Loucy (cell line): ENCODE data around the gene LIMK2.

Experiments
- EZH2phosphoT487 ChIP-seq: fragments of 200-600 bp; IDR thresholded peaks from 2 replicates; pipeline ENCODE4 v1.6.1; 2018; ENCODE audit warnings: antibody characterized with exemption, mild to moderate bottlenecking, moderate library complexity, borderline replicate concordance
- TF ChIP-seq, protein P1 (sequence below): fragments of 200-600 bp; sonication (generic); conservative IDR thresholded peaks from 2 replicates; pipeline ENCODE4 v1.5.1; 2014; ENCODE audit warnings: mild to moderate bottlenecking, antibody characterized with exemption, low read length

DNA sequence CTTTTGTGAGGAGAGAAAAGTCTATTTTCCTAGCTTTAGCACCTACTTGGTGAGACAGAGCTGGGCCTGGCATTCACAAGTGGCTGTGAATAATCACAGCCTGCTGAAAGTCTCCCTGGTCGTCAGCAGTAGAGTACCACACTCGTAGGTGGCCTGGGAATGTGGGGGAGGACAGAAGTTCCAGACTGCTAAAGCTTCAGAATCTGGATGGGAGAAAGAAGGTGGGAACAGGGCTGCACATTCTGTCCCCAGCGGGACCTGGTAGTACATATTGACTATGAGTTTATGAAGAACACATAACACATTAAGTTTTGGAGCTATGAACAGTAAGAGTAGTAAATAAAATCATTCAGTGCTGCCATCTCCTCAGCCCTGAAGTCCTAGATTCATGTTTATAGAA lies 19.0 kb upstream of the LIMK2 start:
- TF ChIP-seq, protein P1, sequence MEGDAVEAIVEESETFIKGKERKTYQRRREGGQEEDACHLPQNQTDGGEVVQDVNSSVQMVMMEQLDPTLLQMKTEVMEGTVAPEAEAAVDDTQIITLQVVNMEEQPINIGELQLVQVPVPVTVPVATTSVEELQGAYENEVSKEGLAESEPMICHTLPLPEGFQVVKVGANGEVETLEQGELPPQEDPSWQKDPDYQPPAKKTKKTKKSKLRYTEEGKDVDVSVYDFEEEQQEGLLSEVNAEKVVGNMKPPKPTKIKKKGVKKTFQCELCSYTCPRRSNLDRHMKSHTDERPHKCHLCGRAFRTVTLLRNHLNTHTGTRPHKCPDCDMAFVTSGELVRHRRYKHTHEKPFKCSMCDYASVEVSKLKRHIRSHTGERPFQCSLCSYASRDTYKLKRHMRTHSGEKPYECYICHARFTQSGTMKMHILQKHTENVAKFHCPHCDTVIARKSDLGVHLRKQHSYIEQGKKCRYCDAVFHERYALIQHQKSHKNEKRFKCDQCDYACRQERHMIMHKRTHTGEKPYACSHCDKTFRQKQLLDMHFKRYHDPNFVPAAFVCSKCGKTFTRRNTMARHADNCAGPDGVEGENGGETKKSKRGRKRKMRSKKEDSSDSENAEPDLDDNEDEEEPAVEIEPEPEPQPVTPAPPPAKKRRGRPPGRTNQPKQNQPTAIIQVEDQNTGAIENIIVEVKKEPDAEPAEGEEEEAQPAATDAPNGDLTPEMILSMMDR, result no peak
- no peak for TF ChIP-seq EZH2phosphoT487
